Transverse colon (tissue), 3 donors: Measurements from ENCODE around the gene CDH26.

Experiments
- POLR2A ChIP-seq: fragments of 450-650 bp; IDR thresholded peaks from one replicate; pipeline ENCODE4 v1.6.1; 2016; ENCODE audit warnings: antibody characterized with exemption, mild to moderate bottlenecking, moderate library complexity
- TF ChIP-seq, protein P1 (sequence below), 5 experiments: fragments of 200-600 bp in 3 of 5; fragments of 450-650 bp in 2 of 5; sonication (generic) in 3 of 5; IDR thresholded peaks; 1 replicate in 2 of 5; 2 replicates in 3 of 5; pipeline ENCODE4 v1.5.1; 2016 to 2017; ENCODE audit warnings: antibody characterized with exemption in 5 of 5, inconsistent platforms in 3 of 5, mild to moderate bottlenecking in 2 of 5, moderate library complexity in 1 of 5

DNA sequence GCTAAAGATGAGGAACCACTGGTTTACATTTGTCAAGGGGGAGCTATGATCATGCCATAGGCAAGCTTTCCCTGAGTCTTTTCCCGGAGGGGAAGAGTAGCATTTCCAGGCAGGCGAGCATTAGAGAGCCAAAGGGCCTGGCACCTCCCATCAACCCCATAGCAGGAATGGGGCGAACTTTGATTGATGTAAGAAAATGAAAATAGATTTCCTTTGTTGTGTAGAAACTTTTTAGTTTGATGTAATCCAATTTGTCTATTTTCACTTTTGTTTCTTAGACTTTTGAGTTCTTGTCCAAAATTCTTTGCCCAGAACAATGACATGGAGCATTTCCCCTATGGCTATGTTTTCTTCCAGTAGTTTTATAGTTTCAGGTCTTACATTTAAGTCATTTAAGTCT lies 85.2 kb downstream of the CDH26 start:
- TF ChIP-seq, protein P1, sequence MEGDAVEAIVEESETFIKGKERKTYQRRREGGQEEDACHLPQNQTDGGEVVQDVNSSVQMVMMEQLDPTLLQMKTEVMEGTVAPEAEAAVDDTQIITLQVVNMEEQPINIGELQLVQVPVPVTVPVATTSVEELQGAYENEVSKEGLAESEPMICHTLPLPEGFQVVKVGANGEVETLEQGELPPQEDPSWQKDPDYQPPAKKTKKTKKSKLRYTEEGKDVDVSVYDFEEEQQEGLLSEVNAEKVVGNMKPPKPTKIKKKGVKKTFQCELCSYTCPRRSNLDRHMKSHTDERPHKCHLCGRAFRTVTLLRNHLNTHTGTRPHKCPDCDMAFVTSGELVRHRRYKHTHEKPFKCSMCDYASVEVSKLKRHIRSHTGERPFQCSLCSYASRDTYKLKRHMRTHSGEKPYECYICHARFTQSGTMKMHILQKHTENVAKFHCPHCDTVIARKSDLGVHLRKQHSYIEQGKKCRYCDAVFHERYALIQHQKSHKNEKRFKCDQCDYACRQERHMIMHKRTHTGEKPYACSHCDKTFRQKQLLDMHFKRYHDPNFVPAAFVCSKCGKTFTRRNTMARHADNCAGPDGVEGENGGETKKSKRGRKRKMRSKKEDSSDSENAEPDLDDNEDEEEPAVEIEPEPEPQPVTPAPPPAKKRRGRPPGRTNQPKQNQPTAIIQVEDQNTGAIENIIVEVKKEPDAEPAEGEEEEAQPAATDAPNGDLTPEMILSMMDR (IDR thresholded peaks at IDR 0.05): no peak
- TF ChIP-seq POLR2A: no peak
